Esophagus squamous epithelium (tissue), 4 donors: ENCODE measurements around the gene PTPRC.

Source experiments
- CTCF ChIP-seq, 6 experiments: fragments of 450-650 bp in 4 of 6; fragments of 200-600 bp in 2 of 6; sonication (generic) in 2 of 6; IDR thresholded peaks; one replicate each; pipeline ENCODE4 v1.5.1; 2016 to 2019; ENCODE audit warnings: antibody characterized with exemption in 6 of 6, mild to moderate bottlenecking in 4 of 6, moderate library complexity in 4 of 6
- POLR2A ChIP-seq, 4 donors: fragments of 450-650 bp; IDR thresholded peaks; one replicate each; pipeline ENCODE4 v1.6.1; 2017; ENCODE audit warnings: antibody characterized with exemption in 4 of 4, mild to moderate bottlenecking in 4 of 4, moderate library complexity in 3 of 4

- TF ChIP-seq CTCF (IDR thresholded peaks at IDR 0.05) (no peak), POLR2A (IDR thresholded peaks at IDR 0.05) (no peak)
Measured at GRCh38 chr1:198601936-198602889, 36.6 kb upstream of the PTPRC start.
